HG02759 (cell line): ENCODE data around the gene PTER.

ENCODE experiments used
- ATAC-seq: cut with Tn5 transposase; IDR thresholded peaks from one replicate; pipeline ENCODE4 v1.9.1; 2021; ENCODE audit warnings: mild to moderate bottlenecking, moderate library complexity; ENCODE audit not compliant: unreplicated experiment

Gene PTER, protein sequence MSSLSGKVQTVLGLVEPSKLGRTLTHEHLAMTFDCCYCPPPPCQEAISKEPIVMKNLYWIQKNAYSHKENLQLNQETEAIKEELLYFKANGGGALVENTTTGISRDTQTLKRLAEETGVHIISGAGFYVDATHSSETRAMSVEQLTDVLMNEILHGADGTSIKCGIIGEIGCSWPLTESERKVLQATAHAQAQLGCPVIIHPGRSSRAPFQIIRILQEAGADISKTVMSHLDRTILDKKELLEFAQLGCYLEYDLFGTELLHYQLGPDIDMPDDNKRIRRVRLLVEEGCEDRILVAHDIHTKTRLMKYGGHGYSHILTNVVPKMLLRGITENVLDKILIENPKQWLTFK

DNA sequence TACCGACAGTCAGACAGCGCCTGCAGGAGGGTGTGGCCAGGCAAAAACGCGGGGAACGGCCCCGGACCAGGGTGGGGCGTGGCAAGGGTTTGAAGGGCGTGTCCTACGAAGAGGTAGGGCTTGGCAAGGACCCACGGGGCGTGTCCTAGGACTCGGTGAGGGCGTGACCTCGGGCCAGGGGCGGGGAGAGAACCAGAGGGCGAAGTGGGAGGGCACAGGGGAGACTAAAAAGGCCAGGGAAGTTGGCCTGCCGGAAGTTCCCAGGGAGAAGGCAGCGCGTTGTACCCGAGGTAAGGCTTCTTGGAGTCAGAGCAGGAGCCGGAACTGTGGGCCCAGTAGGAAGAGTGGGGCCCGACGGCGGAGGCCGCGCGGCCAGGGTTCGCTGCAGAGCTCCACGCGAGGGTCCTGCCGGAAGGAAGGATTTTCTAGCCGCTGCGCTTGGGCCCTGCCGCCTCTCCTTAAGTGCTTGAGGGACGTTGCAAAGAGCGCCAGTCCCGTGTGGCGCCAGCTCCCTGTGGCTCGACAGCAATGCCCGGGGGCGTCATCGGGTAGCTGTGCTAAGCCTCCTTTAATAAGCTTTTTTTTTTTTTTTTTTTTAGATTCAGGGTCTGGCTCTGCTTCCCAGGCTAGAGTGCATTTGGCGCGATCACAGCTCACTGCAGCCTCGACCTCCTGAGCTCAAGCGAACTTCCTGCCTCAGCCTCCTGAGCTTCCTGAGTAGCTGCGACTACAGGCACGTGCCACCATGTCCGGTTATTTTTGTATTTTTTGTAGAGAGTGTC lies at the start of gene PTER:
PTER (plus strand) TSS at position 253 of the 782 bp plus-strand sequence. CDS start 47,375 bp downstream, outside the sequence.
- ATAC-seq: peak; percentile 98

DNA sequence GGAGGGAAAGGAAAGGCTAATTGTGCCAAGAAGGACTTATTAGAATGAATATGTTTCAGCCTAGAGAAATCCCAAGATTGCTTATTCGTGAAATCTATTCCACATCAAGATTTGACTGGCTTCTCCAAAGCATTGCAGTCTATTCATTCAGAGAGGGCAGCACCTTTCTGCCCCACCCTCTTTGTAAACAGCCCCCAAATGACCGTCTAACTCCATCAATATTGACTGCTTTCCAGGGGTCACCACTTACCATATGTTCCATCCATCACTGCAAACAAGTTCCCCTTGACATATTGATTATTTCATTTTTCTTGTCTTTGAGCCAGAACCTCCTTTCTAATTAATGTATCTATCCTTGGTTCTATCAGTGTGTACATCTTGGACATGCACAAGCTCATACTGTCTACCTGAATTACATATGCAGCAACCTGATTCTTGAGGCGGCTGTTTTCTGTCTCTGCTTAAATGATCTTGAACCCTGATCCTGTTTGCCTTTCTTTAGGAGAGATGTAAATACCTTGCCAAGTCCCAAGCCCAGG lies 44.2 kb upstream of the PTER start:
- ATAC-seq: no peak

DNA sequence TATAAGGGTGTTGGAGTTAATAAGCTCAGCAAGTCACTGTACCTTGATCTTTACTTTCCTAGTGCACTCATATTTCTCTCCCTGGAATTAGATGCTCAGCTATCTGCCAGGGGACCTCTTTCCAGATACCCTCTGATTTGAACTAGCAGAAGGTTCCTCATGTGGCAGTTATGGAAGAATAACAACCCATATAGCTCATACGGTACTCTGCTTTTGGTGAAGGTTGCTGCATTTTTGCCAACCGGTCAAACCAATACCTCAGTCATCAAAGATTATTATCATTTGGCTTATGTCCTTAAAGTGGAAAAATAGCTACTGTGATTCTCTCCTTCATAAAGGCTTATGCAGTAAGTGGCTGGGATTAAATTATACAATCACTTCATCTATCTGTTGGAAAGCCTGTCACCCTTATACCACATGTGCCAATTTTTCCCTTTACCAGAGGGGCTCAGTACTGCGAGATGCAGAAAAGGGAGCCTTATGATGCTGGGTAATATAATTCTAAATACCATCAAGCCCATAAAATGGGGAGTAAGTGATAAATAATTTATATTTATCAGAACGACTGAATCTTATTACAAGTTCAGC lies 43.4 kb upstream of the PTER start:
- no peak for ATAC-seq

DNA sequence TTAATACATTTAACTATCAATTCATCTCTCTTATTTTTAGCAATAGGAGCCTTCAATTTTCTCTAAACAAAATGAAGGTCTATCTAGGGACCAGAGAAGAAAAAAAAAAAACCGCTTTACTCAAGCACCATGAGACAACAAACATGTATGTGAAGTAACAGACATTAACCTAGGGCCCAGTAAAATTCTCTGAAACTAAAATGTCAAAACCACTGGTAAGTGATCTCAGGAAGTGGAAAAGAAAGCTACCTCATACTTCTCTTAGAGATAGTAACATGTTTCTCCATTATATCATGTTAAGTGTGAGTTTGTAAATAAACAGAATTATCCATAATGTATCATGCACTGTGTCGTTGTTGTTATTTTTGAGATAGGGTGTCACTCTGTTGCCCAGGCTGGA lies 35.4 kb upstream of the PTER start:
- ATAC-seq: no peak

DNA sequence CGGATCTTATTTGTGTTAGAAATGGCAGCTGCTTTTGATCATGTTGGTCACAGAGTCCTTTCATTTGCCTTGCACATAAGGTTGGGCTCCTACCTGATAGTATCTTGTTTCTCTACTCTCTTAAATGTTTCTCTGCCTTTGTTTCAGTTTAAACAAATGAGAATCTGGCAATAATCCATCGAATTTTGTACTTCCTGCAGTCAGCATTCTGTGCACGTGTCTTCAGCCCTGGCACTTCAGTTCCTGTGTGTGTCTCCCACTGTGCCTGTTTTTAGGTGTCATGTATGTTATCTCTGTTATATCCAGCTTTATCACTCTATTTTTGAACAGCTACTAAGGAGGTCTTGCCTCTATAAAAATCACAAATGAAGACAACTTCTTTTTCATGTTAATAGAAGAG lies 28.4 kb upstream of the PTER start:
- no peak for ATAC-seq

DNA sequence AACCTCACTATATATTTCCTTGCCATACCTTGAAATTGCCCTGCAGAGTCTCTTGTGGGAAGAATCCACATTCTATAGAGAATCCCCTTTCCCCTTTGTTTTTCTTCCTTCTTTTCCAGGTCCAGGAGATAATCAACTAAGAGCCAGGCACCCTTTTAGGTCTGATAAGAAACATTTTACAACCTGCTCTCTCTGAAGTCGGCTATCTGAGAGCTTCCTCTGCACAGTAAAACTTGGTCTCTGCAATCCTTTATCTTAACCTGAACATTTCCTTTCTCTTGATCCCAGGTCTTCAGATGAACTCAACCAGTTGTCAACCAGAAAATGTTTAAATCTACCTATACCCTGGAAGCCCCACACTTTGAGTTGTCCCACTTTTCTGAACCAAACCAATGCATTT lies 19.5 kb upstream of the PTER start:
- ATAC-seq: no peak

DNA sequence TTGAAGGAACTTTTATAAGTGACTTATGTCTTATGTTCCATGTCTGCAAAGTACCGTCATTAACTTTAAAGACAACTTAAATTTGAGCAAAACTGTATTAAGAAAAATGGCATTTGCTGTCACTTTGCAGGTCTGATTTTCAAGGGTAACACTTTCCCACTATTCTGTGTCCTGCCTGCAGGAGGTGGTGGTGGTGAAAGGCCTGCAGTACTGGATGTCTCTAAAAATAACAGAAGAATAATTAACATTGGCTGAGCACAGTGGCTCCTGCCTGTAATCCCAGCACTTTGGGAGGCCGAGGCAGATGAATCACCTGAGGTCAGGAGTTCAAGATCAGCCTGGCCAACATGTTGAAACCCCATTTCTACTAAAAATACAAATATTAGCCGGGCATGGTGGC lies 13.2 kb upstream of the PTER start:
- no peak for ATAC-seq

DNA sequence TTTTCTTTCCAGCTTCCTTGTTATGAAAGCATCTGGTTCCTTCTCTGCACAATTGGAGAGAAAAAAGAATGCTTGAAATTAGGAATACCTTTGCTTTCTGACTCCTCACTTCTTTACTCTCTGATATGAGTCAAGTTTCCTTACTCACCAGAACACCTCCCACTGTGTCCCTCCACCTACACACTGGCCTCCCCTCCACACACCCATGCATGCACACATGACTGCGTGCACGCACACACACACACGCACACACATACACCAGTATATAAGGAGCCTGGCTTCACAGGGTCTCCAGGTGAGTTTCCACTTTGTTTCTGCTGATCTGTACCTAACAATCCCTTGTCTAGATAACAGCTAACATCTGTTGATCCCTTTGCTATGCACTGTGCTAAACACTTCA lies 11.4 kb upstream of the PTER start:
- no peak for ATAC-seq

DNA sequence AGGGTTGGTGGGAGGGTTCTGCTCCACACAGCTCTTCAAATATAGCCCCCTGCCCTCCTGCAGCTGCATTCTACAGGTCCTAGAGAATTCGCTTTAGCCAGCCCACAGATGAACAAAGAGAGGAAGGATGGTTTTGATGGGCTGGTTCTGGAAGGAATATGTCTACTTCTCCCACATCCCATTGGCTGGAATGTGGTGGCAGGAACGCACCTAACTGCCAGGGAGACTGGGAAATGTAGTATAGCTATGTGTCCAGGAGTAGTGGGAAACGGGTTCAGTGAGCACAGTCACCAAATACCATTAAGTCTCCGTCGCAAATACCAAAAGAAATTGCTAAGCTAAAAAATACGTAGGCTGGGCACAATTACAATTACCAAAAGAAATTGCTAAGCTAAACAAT lies 7.3 kb upstream of the PTER start:
- no peak for ATAC-seq

DNA sequence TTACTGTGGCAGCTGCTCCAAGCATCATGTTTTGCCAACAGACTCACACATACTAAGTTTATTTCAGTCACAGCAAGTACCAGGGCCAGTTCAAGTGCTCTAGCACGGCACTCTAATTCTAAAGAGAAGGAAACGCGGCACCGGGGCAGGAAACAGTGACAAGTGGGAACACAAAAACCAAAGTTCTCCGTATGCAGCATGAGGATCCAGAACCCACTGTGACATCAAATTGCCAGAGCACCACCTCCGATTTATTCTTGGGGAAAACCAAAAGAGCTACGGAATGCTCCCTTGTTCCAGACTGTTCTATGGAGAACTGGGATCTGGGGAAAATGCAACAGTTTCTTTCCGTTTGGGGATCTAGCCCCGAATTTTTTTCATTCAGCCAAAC lies 448 bp upstream of the PTER start:
- ATAC-seq: peak; percentile 12

DNA sequence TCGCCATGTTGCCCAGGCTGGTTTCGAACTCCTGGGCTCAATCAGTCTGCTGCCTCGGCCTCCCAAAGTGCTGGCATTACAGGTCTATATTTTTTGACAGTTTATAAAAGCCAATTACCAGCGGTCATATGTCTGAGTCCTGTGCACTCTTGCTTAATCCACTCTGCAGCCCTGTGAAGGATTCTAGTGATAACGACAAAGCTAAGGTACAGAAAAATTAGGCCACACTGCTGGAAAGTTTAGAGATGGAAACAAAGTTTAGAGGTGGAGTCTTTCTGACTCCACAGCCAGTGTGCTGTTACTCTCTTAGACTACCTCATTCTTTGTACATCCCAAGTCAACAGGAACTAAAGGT lies 707 bp downstream of the PTER start:
- no peak for ATAC-seq

DNA sequence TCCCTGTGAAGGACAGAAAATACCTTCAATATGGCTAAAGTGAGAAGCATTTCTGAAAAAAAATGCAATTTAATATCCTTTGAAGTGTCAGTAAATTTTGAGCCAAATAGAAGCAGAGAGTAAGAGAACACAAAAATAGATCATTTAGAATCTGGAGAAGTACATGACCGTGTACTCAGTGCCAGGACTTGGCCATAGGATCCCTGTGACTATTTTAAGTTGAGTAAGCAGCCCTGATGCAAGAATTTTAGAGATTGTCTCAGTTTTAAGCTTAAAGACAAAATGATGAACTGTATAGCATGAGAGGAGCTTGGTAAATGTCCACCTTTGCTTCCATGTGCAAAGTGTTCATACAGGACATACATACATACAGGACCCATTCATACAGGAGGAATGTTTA lies 2.5 kb downstream of the PTER start:
- ATAC-seq: no peak

DNA sequence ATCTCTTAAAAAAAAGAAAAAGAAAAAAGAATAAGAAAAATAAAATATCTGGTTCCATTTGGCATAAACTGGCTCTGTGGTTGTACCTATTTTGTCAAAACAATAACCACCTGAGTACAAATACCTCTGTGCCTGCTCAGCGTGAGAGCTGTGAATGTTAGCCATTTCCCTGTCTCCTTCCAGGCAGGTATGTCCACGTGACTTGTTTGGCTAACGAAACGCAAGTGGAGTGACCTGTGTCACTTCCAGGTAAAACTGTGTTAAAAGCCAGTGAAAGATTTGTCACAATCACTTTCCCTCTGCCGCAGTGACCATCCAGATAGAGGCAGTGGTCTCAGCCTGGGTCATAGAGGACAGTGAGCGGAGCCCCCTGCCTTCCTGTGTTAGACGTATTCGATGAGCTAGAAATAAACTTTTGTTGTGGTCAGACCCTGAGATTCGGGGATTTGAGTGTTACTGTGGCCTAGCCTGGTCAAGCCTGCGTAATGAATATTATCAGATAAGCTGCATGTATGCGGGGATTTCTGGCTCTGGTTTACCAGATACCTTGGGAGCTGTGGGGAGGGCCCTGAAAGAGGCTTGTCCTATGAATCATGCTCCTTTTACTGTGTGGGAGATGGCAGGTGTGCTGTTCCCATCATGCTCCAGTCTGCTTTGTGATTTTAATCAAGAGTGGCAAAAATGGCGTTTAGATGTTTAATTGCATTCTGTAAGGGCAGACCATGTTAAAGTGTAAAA lies 3.8 kb downstream of the PTER start:
- no peak for ATAC-seq

DNA sequence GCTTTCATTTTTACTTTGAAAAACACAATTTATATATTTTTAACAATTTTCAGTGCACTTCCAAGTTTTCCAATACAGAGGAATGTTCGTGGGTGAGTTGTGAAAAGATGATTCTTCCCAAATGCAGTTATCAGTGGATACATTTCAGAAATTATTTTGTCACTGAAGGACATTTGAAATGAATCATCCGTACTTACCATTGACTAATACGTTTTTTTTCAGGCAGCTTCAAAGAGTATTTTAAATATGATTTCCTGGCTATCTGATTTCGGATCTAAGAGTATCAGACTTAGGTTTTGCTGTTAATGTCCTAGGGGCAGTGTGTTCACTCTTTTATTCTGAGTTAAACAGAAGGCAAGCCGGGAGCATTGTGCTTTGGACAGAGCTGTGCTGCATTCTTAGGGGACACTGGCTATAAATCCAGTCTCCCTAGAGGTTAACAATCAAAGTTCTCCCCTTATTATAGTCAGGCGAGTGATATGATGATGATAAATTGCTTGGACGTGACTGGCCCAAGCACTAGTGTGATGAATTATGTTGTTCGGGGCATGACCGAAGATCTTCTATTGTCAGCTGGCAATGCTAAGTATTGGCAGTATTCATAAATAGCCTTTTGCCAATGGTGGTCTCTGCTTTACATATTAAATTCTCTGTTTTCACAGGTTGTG lies 4.5 kb downstream of the PTER start:
- no peak for ATAC-seq

DNA sequence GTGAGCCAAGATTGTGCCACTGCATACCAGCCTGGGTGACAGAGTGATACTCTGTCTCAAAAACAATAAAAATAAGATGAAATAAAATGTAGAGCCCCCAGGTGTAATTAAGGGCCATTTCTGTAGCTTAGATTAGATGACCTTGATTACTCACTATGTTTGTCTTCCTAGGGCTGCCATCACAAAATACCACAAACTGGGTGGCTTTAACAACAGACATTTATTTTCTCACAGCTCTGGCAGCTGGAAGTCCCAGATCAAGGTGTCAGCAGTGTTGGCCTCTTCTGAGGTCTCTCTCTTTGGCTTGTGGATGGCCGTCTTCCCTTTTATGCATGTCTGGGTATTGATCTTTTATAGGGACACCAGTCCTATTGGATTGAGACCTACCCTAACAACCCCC lies 6.1 kb downstream of the PTER start:
- ATAC-seq: no peak

DNA sequence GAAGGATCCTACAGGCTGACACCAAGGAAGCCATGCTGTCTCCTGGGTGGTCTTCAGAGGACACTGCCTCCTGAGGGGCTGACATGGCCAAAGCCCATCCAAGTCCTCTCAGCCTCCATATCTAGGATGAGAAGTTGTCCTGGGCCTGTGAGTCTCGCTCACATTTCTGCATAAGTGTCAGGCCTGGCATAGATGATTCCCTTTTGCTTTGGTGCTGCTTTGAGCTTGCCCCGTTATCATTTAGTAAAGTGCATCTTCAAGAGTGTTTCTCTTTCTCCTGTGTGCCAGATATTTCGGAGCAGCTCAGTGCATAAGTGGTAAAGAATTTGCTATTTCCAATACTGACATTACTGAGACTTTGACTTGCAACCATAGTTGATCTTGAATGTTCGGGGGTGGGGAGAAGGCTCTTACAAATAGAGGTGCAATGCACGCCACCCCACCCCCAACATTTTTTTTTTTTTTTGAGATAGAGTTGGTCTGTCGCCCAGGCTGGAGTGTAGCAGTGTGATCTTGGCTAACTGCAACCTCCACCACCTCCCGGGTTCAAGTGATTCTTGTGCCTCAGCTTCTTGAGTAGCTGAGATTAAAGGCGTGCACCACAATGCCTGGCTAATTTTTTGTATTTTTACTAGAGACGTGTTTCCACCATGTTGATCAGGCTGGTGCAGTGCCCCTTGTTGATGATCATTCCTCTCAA lies 9.1 kb downstream of the PTER start:
- no peak for ATAC-seq

DNA sequence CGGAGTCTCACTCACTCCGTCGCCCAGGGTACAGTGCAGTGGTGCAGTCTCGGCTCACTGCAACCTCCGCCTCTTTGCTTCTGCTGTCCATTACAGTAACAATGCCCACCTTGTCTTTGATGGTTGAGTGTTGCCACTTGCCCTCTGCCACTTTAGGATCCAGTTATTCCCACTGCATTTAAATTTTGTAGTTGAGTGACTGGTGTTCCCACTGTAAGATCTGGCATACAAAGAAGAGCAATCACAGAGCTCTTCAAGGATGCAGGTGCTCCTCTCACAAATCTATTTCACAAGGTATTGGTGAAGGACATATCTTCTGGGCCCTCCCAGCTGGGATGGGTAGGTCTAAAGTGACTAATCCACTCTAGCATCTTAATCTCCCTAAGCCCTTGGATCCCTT lies 12.6 kb downstream of the PTER start:
- ATAC-seq: no peak

DNA sequence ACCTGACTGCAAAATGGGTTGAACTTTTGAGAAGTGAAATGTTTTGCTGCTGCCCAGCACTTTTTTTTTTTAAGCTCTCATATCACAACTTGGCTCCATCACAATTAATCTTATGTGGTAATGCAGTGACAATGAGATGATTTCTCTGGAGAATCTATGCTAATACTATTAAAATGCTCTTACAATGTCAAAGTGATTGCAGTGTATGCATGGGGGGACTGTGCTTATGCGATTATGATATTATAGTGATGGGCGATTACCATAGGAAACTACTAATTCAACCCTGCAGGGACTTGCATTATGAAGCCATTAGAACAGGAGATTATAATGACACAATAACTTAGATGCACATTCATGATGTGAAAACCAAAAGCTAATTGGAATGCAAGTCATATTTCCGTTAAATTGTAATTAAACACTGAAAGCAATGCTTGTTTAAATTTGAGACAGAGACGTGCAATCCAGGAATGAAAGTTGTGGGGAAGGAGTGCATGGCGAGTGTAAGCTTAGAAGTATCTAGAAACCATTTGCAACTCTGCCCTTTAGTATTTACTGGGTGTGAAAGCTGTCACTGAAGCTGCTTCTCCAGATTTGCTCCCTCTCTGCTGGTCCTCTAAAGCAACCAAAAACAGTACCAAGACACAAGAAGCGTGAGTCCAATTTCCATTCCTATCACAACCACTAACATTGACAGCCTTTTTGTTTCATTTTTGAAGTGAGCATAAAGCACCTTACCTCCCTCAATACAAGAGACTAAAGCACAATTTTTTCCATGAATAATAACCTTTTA lies 21.6 kb downstream of the PTER start:
- ATAC-seq: no peak

DNA sequence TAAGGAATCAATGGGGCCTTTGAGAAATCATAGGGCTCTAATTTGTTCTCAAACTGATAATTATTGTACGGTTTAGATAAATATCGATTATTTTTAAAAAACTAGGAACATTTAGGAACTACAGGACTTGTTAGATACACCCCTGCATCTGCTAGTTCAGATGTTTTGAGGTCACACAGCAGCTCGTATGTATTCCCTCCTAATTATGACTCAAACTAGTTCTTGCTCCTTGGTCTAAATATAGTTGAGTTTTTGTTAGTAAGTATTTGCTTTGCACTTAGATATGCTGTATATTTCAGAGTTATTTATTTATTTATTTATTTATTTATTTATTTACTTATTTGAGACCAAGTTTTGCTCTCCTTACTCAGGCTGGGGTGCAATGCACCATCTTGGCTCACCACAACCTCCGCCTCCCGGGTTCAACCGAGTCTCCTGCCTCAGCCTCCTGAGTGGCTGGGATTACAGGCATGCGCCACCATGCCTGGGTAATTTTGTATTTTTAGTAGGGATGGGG lies 22.7 kb downstream of the PTER start:
- no peak for ATAC-seq
